H9 (cell line): ENCODE measurements around the gene CELF1. TPM values are rescaled to one million over a fixed set of nuclear protein-coding genes. Genes with fewer than 3 reads are reported as not detected.

Source experiments
- DNase-seq: peaks from one replicate; pipeline ENCODE4 v3.0.0-alpha.2; 2017
- H2AFZ ChIP-seq: one replicate; pipeline ENCODE4 v1.6.1; 2013; ENCODE audit warnings: mild to moderate bottlenecking, low read length, control low read depth, moderate library complexity
- H2AK5ac ChIP-seq: 2 replicates; pipeline ENCODE4 v1.6.1; 2013; ENCODE audit warnings: low read length, control low read depth, mixed read lengths; ENCODE audit not compliant: insufficient read length
- H2BK120ac ChIP-seq: one replicate; pipeline ENCODE4 v1.6.1; 2013; ENCODE audit warnings: low read depth, mild to moderate bottlenecking, low read length, control low read depth, inconsistent platforms; ENCODE audit not compliant: poor library complexity, severe bottlenecking
- H2BK12ac ChIP-seq: 2 replicates; pipeline ENCODE4 v1.6.1; 2013; ENCODE audit warnings: low read length, control low read depth, mixed read lengths, low read depth; ENCODE audit not compliant: insufficient read length
- H2BK15ac ChIP-seq: 2 replicates; pipeline ENCODE4 v1.6.1; 2013; ENCODE audit warnings: low read depth, low read length, control low read depth
- H2BK20ac ChIP-seq: one replicate; pipeline ENCODE4 v1.6.1; 2013; ENCODE audit warnings: low read depth, mild to moderate bottlenecking, low read length, control low read depth, inconsistent platforms; ENCODE audit not compliant: poor library complexity, severe bottlenecking
- H2BK5ac ChIP-seq: 2 replicates; pipeline ENCODE4 v1.6.1; 2013; ENCODE audit warnings: low read length, control low read depth, mixed read lengths; ENCODE audit not compliant: insufficient read length
- H3K14ac ChIP-seq: 2 replicates; pipeline ENCODE4 v1.6.1; 2013; ENCODE audit warnings: low read length, control low read depth; ENCODE audit not compliant: insufficient read depth
- H3K18ac ChIP-seq: 2 replicates; pipeline ENCODE4 v1.6.1; 2013; ENCODE audit warnings: low read depth, mild to moderate bottlenecking, mixed read lengths, low read length, control low read depth; ENCODE audit not compliant: insufficient read length
- H3K23ac ChIP-seq: 2 replicates; pipeline ENCODE4 v1.6.1; 2013; ENCODE audit warnings: low read length, control low read depth, mixed read lengths, low read depth; ENCODE audit not compliant: insufficient read length
- H3K23me2 ChIP-seq: 2 replicates; pipeline ENCODE4 v1.6.1; 2013; ENCODE audit warnings: low read depth, mild to moderate bottlenecking, mixed read lengths, low read length, control low read depth; ENCODE audit not compliant: insufficient read length, poor library complexity, severe bottlenecking
- H3K27ac ChIP-seq: 2 replicates; pipeline ENCODE4 v1.5.1; 2013; ENCODE audit warnings: low read length, control low read depth, mixed read lengths, low read depth; ENCODE audit not compliant: insufficient read length
- H3K27me3 ChIP-seq: 2 replicates; pipeline ENCODE4 v1.6.1; 2013; ENCODE audit warnings: low read length, control low read depth, inconsistent platforms; ENCODE audit not compliant: insufficient read depth
- H3K4ac ChIP-seq: 2 replicates; pipeline ENCODE4 v1.6.1; 2013; ENCODE audit warnings: low read depth, mild to moderate bottlenecking, control low read depth, inconsistent platforms, low read length, moderate library complexity
- H3K4me1 ChIP-seq: 2 replicates; pipeline ENCODE4 v1.6.1; 2013; ENCODE audit warnings: low read length, control low read depth, inconsistent platforms; ENCODE audit not compliant: insufficient read depth
- H3K4me2 ChIP-seq: 2 replicates; pipeline ENCODE4 v1.6.1; 2013; ENCODE audit warnings: low read length, control low read depth, mixed read lengths; ENCODE audit not compliant: insufficient read length, insufficient read depth
- H3K56ac ChIP-seq: 2 replicates; pipeline ENCODE4 v1.6.1; 2013; ENCODE audit warnings: low read depth, mild to moderate bottlenecking, mixed read lengths, low read length, control low read depth; ENCODE audit not compliant: insufficient read length
- H3K79me1 ChIP-seq: 2 replicates; pipeline ENCODE4 v1.6.1; 2013; ENCODE audit warnings: low read depth, mild to moderate bottlenecking, moderate library complexity, low read length, control low read depth, inconsistent platforms; ENCODE audit not compliant: insufficient read depth, poor library complexity, severe bottlenecking
- H3K79me2 ChIP-seq: 2 replicates; pipeline ENCODE4 v1.6.1; 2013; ENCODE audit warnings: low read length, control low read depth, inconsistent platforms; ENCODE audit not compliant: insufficient read depth
- H3K9ac ChIP-seq: 2 replicates; pipeline ENCODE4 v1.6.1; 2013; ENCODE audit warnings: low read length, control low read depth, mixed read lengths; ENCODE audit not compliant: insufficient read length; ENCODE audit errors: extremely low read depth
- H3K9me3 ChIP-seq: one replicate; pipeline ENCODE4 v1.6.1; 2013; ENCODE audit warnings: low read depth, low read length, inconsistent platforms; ENCODE audit not compliant: control insufficient read depth
- H3T11ph ChIP-seq: one replicate; pipeline ENCODE4 v1.6.1; 2013; ENCODE audit warnings: mild to moderate bottlenecking, low read length, control low read depth, inconsistent platforms
- H4K20me1 ChIP-seq: one replicate; pipeline ENCODE4 v1.6.1; 2013; ENCODE audit not compliant: control insufficient read depth, insufficient read length, insufficient read depth
- H4K5ac ChIP-seq: 2 replicates; pipeline ENCODE4 v1.6.1; 2013; ENCODE audit warnings: low read depth, mild to moderate bottlenecking, mixed read lengths, low read length, control low read depth; ENCODE audit not compliant: insufficient read length
- H4K8ac ChIP-seq: replicated peaks from 2 replicates; pipeline ENCODE4 v1.6.1; 2013; ENCODE audit warnings: low read length, control low read depth, mixed read lengths, low read depth; ENCODE audit not compliant: insufficient read length
- H4K91ac ChIP-seq: 2 replicates; pipeline ENCODE4 v1.6.1; 2013; ENCODE audit warnings: low read depth, mild to moderate bottlenecking, moderate library complexity, mixed read lengths, low read length, control low read depth; ENCODE audit not compliant: insufficient read length
- H3K27ac Mint-ChIP-seq, 3 experiments: 2 replicates in 2 of 3; 3 replicates in 1 of 3; pipeline ENCODE4 v1.8.0; 2020 to 2021; ENCODE audit warnings: mixed read lengths in 3 of 3, mild to moderate bottlenecking in 1 of 3, moderate library complexity in 1 of 3
- H3K27me3 Mint-ChIP-seq: 2 replicates; pipeline ENCODE4 v1.8.0; 2021; ENCODE audit warnings: low read depth, mild to moderate bottlenecking, moderate library complexity, mixed read lengths
- H3K36me3 Mint-ChIP-seq, 3 experiments: 2 replicates in 2 of 3; 3 replicates in 1 of 3; pipeline ENCODE4 v1.8.0; 2020 to 2021; ENCODE audit warnings: low read depth in 3 of 3, mixed read lengths in 3 of 3; ENCODE audit not compliant: insufficient read depth in 1 of 3
- H3K4me1 Mint-ChIP-seq, 2 experiments: 2 replicates each; pipeline ENCODE4 v1.8.0; 2020; ENCODE audit warnings: mixed read lengths in 2 of 2
- H3K4me3 Mint-ChIP-seq, 2 experiments: 2 replicates in 1 of 2; 3 replicates in 1 of 2; pipeline ENCODE4 v1.8.0; 2020 to 2021; ENCODE audit warnings: mild to moderate bottlenecking in 2 of 2, mixed read lengths in 2 of 2, moderate library complexity in 1 of 2
- H3K9me3 Mint-ChIP-seq, 2 experiments: 2 replicates in 1 of 2; 3 replicates in 1 of 2; pipeline ENCODE4 v1.8.0; 2020; ENCODE audit warnings: mild to moderate bottlenecking in 2 of 2, mixed read lengths in 2 of 2, moderate library complexity in 1 of 2
- WGBS: extraction: QIAGEN DNeasy Blood & Tissue Kit; methylation state at CpG from one replicate; pipeline ENCODE4 v1.1.7; 2013; ENCODE audit warnings: missing lambda C conversion rate, low lambda C conversion rate, mixed read lengths; ENCODE audit not compliant: insufficient read length; ENCODE audit errors: extremely low coverage; 5-methylcytosine and 5-hydroxymethylcytosine counted together
- total RNA-seq: library from RNA; stranded (reverse); gene quantifications from 2 replicates; pipeline ENCODE4 v1.2.1, GENCODE V29; 2021
- TF ChIP-seq, protein P1 (sequence below): fragments of 200-600 bp; sonication (generic); conservative IDR thresholded peaks from 3 replicates; pipeline ENCODE4 v1.8.0; 2021; ENCODE audit warnings: antibody characterized with exemption, mild to moderate bottlenecking

CELF1 gene
- total RNA-seq, 1 experiment from 2014 or later, result 211 TPM

DNA sequence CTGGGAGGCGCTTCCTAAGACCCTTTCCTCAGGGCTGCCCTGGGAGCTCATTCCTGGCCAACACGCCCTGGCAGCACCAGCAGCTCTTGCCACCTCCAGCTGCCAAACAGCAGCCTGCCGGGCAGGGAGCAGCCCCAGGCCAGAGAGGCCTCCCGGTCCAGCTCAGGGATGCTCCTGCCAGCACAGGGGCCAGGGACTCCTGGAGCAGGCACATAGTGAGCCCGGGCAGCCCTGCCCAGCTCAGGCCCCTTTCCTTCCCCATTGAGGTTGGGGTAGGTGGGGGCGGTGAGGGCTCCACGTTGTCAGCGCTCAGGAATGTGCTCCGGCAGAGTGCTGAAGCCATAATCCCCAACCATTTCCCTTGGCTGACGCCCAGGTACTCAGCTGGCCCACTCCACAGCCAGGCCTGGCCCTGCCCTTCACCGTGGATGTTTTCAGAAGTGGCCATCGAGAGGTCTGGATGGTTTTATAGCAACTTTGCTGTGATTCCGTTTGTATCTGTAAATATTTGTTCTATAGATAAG lies 136.9 kb downstream of the CELF1 start:
- H4K20me1 ChIP-seq, result no peaks in the 10 kb centered on the region
- H4K91ac ChIP-seq, result no peak overlapping the region
- TF ChIP-seq, protein P1, sequence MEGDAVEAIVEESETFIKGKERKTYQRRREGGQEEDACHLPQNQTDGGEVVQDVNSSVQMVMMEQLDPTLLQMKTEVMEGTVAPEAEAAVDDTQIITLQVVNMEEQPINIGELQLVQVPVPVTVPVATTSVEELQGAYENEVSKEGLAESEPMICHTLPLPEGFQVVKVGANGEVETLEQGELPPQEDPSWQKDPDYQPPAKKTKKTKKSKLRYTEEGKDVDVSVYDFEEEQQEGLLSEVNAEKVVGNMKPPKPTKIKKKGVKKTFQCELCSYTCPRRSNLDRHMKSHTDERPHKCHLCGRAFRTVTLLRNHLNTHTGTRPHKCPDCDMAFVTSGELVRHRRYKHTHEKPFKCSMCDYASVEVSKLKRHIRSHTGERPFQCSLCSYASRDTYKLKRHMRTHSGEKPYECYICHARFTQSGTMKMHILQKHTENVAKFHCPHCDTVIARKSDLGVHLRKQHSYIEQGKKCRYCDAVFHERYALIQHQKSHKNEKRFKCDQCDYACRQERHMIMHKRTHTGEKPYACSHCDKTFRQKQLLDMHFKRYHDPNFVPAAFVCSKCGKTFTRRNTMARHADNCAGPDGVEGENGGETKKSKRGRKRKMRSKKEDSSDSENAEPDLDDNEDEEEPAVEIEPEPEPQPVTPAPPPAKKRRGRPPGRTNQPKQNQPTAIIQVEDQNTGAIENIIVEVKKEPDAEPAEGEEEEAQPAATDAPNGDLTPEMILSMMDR, result no peak
- H3K23me2 ChIP-seq, result no peaks in the 10 kb centered on the region
- H3K4me3 Mint-ChIP-seq, result no peak overlapping the region; a peak in 1 of 5 replicates
- no peak for DNase-seq
- no peak overlapping the region for H2BK20ac ChIP-seq
- H2AFZ ChIP-seq, result no peak overlapping the region
- no peak overlapping the region for H2AK5ac ChIP-seq
- no peak overlapping the region for H2BK120ac ChIP-seq
- H3K27ac ChIP-seq, result no peak overlapping the region
- no peak overlapping the region for H3K18ac ChIP-seq
- H3K79me2 ChIP-seq, result no peaks in the 10 kb centered on the region
- no peak overlapping the region for H4K8ac ChIP-seq
- no peaks in the 10 kb centered on the region for H3K27me3 ChIP-seq
- H3K27ac Mint-ChIP-seq, result peak overlapping the region in 1 of 3 experiments; percentile 39; a peak in 1 of 7 replicates
- H3K4me1 ChIP-seq, result no peaks in the 10 kb centered on the region
- no peak overlapping the region for H3K23ac ChIP-seq
- WGBS, result no CpG with 5 or more reads among the region's 13 CpGs
- no peak overlapping the region for H4K5ac ChIP-seq
- no peak overlapping the region for H3T11ph ChIP-seq
- H3K27me3 Mint-ChIP-seq, result no peaks in the 10 kb centered on the region
- H2BK12ac ChIP-seq, result no peak overlapping the region
- H2BK5ac ChIP-seq, result no peak overlapping the region
- H3K4ac ChIP-seq, result no peak overlapping the region
- peaks cover 2 to 6% of the 10 kb centered on the region in 2 experiments; a peak in 2 of 4 replicates for H3K4me1 Mint-ChIP-seq
- H3K56ac ChIP-seq, result no peak overlapping the region
- H3K9ac ChIP-seq, result no peak overlapping the region
- no peaks in the 10 kb centered on the region for H3K79me1 ChIP-seq
- H3K4me2 ChIP-seq, result no peak overlapping the region
- peaks cover 29 to 57% (median 47%) of the 10 kb centered on the region in 3 experiments for H3K36me3 Mint-ChIP-seq
- H2BK15ac ChIP-seq, result no peak overlapping the region
- no peaks in the 10 kb centered on the region for H3K9me3 Mint-ChIP-seq
- H3K14ac ChIP-seq, result no peak overlapping the region
- H3K9me3 ChIP-seq, result no peaks in the 10 kb centered on the region

Other genes starting within 250 kb of the CELF1 start
- gene MYBPC3, start 200.4 kb downstream of the CELF1 start, total RNA-seq, result not detected in 2 replicates
- gene SPI1, start 174.6 kb downstream of the CELF1 start, total RNA-seq, result not detected in 2 replicates
- gene SLC39A13, start 144.5 kb downstream of the CELF1 start, total RNA-seq, result 25.8 and 29.2 TPM in 2 replicates
- gene PSMC3, start 126.7 kb downstream of the CELF1 start, total RNA-seq, result 179 TPM in 2 replicates
- 0.48 TPM in 1 of 2 replicates, not detected in the other for gene RAPSN, start 104.0 kb downstream of the CELF1 start, total RNA-seq
- 66.0 and 72.9 TPM in 2 replicates for gene PTPMT1, start 12.5 kb upstream of the CELF1 start, total RNA-seq
- gene KBTBD4, start 25.8 kb upstream of the CELF1 start, total RNA-seq, result 15.2 and 15.9 TPM in 2 replicates
- gene NDUFS3, start 25.9 kb upstream of the CELF1 start, total RNA-seq, result 130 and 144 TPM in 2 replicates
- 0.31 and 0.37 TPM in 2 replicates for gene FAM180B, start 33.5 kb upstream of the CELF1 start, total RNA-seq
- gene C1QTNF4, start 41.3 kb upstream of the CELF1 start, total RNA-seq, result 5.7 and 8.7 TPM in 2 replicates
- 174 and 176 TPM in 2 replicates for gene MTCH2, start 89.4 kb upstream of the CELF1 start, total RNA-seq
- gene AGBL2, start 162.2 kb upstream of the CELF1 start, total RNA-seq, result 3.0 and 4.3 TPM in 2 replicates
- gene FNBP4, start 214.2 kb upstream of the CELF1 start, total RNA-seq, result 93.3 and 106 TPM in 2 replicates